ENCODE results near the gene ASPN.

ASPN gene

DNA sequence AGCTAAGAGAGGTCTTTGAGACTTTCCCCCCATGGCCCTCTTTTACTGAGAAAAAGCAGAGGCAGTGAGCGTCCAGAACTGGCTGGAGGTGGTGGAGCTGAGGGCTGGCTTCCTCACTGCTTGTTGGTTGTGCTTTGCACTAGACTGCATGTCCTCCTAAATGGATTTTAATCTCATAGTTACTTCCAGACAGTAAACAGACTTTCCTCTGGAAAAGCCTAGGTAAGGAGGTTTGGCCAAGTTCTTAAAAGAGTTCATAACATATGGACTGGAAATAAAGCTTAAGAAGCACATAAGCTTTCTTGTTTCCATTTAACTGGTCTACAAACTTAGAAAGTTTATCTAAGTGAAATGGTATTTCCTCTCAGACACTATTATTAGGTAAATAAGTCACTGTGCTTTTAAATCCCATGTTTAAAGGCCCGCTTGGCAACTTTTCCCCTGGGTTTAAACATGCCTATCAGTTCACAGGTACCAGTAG lies 2.0 kb downstream of the ASPN start:
- H3K4me3 ChIP-seq (ENCODE audit: low read depth, low read length): no peak overlapping the region
- DNase-seq (ENCODE audit: low read depth): no peak

DNA sequence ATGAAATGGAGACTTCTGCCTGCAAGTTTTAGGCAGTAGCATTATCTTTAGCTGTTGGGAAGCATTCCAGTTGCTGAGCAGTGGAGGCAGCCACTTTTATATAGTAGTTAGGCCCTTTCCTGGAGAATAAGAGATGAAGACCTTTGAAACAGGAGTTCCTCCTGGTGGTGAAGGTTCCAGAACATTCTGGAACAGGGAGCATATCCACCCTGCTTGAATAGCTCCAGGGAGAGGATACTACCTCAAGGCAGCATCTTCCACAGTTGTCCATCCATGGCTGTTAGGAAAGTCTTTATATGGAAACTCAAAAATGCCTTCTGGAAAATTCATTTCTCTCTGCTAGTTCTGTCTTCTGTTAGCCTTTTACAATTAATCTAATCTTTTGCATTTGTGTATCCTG lies 3.0 kb downstream of the ASPN start:
- DNase-seq (ENCODE audit: low read depth): no peak
- H3K4me3 ChIP-seq (ENCODE audit: low read depth, low read length): no peak overlapping the region

DNA sequence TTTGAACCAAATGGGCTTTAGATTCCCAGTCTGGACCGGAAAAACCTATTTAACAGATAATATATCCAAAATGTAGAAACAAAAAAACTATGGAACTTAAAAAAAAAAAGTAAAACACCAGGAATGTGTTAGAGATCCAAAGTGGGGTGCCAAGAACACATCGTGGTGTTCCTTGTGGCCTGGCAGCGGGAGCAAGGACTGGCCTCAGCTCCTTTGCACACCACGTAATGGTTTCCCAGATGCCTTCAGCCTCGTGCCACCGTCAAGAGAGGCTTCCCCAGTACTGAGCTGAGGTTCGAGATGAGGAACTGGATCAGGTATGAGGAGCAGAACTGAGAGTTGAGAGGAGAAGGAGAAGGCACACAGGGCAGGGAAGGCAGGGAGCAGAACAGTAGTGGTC lies 3.5 kb downstream of the ASPN start:
- DNase-seq (ENCODE audit: low read depth): no peak
- H3K4me3 ChIP-seq (ENCODE audit: low read depth, low read length): no peak overlapping the region

DNA sequence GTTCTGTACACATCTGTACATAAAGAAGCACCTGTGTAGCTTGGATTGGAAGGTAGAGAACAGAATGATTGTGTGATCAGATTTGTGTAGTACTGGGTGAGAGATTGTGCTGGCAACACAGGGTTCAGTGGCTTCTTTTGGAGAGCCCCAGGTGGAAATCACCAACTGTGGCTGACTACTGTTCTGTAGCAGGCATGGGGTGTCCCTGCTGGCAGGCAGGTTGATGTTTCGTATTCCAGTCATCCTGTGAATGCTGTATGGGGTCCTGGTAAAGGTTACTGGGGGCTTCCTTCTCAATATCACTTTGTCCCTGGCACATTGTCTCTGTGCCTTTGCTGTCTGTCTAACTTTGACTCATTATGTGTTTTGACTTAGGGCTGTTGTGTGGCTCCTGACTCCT lies 5.3 kb downstream of the ASPN start:
- no peak overlapping the region for H3K4me3 ChIP-seq (ENCODE audit: low read depth, low read length)
- DNase-seq (ENCODE audit: low read depth): no peak

DNA sequence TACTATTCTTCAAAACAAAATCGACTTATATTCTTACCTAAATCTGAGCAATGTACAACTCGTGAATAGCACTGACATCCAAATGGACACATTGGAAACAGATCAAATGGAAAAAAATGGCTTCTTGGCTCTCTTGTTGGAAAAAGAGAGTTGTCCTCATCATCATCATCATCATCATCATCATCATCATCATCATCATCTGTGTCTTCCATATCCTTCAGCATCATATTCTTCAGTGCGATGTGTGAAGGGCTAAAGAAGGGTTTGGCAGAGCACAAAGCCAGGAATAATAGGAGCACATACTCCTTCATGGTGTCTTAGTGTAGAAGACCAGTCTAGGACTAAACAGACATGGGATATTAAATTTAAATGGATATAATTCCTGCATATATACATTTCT lies 7.7 kb downstream of the ASPN start:
- no peak for DNase-seq (ENCODE audit: low read depth)
- H3K4me3 ChIP-seq (ENCODE audit: low read depth, low read length): no peak overlapping the region

DNA sequence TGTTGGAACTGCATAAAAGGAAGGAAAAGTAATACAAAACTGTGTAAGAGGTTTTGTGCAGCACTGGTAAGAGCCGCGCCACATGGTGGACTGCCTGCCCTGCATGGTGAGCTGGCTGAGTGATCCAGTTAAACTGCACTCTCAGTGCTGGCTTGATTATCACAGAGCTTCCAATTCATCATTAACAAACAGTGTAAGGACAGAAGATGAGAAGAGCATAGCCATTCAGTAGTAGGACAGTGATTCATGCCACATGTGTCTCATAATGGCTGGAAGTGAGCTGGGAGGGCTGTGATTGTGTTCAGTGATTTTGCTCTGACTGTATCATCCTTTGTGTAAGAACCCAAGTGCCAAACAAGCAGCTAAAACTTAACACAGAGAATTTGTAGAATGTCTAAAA lies 14.1 kb downstream of the ASPN start:
- no peak for DNase-seq (ENCODE audit: low read depth)

DNA sequence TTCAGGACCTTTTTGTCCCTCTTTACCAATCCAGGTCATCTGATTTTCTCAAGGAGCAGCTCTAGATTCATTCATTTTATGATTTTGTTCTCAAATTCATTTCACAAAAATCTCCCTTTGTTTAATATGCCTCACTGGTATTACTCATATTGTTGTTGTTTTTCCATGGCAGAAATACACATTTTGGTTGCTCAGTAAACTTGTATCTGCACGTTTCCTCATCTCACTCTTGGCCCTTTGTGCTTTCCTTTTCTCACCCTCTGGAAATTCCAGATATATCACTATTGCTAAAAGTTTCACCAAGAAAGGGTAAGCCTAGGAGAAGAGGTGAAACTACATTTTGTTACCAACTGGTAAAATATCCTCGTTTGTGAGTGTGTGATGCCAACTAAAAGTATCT lies 14.8 kb downstream of the ASPN start:
- no peak overlapping the region for H3K4me3 ChIP-seq (ENCODE audit: low read depth, low read length)
- DNase-seq (ENCODE audit: low read depth): no peak

More for the DNA sequence above, 14.1 kb downstream of the ASPN start:
- no peak overlapping the region for H3K4me3 ChIP-seq (ENCODE audit: low read depth, low read length)

DNA sequence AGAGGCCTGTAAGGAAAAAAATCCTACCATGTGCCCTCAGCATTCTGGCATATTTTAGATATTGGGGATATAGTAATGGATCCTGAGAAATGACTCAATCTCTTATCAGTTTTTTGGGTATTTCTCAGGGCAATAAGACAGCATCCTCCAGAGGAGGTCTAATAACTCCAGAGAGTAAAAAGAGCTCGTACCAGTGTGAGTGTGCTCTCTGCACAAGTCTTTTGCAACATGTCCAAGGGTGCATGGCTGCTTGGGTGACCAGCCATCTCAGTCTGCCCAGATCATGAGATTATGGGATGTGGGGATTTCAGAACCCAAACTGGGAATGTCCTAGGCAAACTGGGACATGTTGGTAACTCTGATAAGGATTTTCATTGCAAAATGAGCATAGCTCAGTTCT lies 15.3 kb downstream of the ASPN start:
- no peak for DNase-seq (ENCODE audit: low read depth)
- no peak overlapping the region for H3K4me3 ChIP-seq (ENCODE audit: low read depth, low read length)

DNA sequence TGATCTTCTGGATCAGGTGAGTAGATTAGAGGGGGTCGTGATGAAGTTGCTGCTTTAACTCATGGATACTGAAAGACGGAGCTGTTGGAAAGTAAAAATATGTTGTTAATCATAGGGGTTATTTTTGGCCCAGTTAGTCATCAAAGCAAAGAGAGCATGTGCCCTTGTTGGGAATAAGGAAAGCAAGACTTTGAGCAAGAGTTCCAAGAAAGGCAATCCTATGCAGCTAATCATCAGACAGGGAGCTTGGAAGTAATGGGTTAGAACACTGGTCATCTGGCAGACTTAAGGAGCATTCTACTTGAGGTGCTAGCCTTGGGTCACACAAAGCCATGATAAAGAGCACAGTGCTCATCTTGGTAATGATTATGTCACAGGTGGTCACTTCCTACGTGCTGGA lies 18.3 kb downstream of the ASPN start:
- DNase-seq (ENCODE audit: low read depth): peak; percentile 74
- H3K4me3 ChIP-seq (ENCODE audit: low read depth, low read length): no peak overlapping the region

DNA sequence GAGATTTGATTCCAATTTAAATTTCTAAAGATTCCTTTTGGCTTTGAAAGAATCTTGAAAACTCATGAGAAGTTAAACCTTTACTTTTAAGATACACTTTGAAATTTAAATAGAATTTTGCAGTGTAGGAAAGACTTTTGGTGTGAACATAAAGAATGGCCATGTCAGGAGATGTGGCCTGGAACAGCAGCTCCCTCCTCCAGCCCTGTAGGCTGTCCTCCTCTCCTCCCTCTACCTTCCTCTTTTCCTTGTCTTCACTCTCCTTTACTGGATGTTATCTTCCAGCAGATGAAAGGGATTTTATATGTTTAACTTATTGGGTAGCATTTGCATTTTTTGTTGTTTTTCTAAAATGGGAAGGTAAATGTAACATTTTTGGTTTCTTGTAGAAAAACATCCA lies 18.9 kb downstream of the ASPN start:
- H3K4me3 ChIP-seq (ENCODE audit: low read depth, low read length): no peak overlapping the region
- DNase-seq (ENCODE audit: low read depth): no peak

DNA sequence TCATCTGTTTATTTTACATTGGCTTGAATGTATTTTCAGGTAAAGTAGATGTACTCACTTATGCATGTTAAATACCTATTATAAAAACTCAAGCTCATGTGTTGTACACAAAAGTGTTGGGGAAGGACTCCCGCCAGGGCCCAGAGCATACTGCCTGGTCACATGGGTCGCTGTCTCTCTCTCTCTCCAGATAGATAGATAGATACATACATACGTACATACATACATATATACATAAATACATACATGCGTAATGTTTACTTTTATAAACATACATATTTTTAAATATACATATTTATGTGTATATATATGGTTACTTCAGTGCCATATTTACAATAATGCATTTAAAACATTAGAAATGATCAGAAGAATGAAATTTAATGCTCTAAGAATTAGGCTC lies 24.7 kb downstream of the ASPN start:
- H3K4me3 ChIP-seq (ENCODE audit: low read depth, low read length): no peak overlapping the region
- DNase-seq (ENCODE audit: low read depth): no peak

DNA sequence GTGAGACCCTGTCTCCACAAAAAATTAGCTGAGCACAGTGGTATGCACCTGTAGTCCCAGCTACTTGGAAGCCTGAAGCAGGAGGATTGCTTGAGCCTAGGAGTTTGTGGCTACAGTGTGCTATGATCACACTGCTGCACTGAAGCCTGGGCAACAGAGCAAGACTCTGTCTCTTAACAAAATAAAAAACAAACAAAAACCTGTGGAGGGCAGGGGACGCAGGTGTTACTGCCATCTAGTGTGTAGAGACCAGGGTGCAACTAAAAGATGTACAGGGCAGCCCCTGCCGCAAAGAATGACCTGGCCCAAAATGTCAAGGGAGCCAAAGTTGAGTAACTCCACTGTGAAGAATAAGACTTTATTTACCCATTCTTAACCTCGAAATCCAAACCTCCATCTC lies 27.1 kb downstream of the ASPN start:
- DNase-seq (ENCODE audit: low read depth): no peak
- H3K4me3 ChIP-seq (ENCODE audit: low read depth, low read length): no peak overlapping the region

DNA sequence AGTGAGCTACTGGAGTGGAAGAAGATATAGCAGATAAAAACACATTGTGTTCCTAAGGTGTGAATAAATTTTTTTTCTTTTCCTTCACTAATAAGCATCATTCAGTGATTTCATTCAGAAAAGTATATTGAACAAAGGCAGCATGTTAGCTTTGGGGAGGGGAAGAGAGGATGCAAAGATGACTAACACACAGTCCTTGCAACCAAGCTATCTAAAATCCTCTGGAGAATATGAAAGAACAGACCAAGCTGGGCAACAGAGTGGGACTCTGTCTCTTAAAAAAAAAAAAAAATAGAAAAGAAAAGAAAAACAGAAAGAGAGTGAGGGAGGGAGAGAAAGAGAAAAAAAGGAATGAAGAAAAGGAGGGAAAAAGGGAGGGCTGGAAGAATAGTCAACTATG lies 35.8 kb downstream of the ASPN start:
- no peak overlapping the region for H3K4me3 ChIP-seq (ENCODE audit: low read depth, low read length)
- DNase-seq (ENCODE audit: low read depth): no peak

DNA sequence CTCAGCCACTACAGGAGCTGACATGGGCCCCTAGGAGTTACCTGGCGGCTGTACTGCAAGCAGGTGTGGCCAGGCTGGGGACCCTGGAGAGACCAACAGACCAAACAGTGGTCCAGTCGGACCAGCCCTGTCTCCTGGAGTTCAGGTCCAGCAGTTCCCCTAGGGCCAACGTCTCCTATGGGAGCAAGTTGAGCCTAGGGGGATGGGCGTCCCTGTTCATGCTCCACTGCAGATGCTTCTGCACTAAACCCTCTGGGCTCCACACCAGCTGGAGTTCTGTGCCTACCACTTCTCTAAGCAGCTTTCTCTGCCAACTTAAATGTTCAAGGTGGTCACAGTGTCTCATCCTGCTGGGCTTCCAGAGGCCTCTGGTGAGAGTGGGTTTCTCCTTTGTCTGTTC lies 37.5 kb downstream of the ASPN start:
- no peak overlapping the region for H3K4me3 ChIP-seq (ENCODE audit: low read depth, low read length)
- DNase-seq (ENCODE audit: low read depth): no peak

DNA sequence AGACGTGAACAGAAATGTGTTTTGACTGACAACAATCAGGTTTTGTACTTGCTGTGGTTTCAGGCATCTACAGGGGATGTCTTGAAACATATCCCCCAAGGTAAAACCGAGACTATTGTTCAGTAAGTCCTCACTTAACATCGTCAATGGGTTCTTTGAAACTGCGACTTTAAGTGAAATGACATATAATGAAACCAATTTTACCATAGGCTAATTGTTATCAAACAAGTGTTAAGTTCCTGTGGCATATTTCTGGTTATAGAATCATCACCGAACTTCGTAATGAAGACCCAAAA lies 41.6 kb downstream of the ASPN start:
- H3K4me3 ChIP-seq (ENCODE audit: low read depth, low read length): no peak overlapping the region
- DNase-seq (ENCODE audit: low read depth): no peak

DNA sequence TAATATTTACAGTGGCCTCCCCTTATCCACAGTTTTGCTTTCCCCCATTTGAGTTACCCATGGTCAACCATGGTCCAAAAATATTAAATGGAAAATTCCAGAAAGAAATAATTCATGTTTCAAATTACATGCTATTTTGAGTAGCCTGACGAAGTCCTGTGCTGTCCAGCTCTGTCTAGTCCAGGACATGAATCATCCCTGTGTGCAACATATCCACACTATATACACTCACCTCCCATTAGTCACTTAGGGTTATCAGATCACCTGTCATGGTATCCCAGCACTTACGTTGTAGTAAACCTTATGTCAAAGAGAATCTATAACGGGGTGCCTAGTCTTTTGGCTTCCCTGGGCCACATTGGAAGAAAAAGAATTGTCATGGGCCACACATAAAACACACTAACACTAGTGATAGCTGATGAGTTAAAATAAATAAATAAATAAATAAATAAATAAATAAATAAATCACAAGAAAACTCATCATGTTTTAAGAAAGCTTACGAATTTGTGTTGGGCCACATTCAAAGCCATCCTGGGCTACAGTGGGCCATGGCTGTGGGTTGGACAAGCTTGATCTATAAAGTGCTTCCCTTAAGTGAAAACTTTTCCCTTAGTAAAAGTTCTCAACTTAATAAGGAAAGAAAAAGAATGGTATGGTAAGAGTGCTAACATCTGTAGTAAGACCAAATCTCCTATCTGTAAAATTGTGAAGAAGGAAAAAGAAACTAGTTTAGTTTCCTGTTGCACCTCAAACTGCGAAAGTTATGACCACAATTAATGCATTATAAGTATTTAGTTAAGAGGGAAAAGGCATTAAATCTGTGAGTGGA lies 42.2 kb downstream of the ASPN start:
- peak; percentile 46 for DNase-seq (ENCODE audit: low read depth)
- no peak overlapping the region for H3K4me3 ChIP-seq (ENCODE audit: low read depth, low read length)

DNA sequence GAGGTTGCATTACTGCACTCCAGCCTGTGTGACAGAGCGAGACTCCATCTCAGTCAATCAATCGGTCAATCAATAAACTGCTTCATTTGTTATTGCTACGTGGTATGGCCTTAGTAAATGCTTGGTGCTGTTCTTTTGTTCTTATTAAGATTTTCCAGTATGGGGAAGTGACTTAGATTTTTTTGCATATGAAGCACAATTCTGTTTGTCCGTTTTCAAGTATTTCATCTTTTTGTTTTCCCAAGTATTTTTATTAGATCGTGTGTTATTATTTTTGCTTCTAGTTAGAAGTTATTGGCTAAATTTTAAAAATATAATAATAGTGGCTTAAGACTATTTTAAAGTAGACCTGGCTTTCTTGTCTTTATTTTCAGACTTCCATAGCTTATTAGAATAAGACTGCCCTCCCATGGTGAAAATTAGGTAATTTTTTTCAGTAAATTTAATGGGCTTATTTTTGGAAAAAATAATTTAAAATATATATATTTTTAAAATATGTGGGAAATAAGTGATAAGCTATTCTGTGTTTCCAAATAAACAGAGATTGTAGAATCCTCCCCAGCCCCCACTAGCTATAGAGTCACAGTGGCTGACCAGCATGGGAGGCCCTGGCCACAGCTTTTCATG lies 43.3 kb downstream of the ASPN start:
- H3K4me3 ChIP-seq (ENCODE audit: low read depth, low read length): no peak overlapping the region
- DNase-seq (ENCODE audit: low read depth): no peak

DNA sequence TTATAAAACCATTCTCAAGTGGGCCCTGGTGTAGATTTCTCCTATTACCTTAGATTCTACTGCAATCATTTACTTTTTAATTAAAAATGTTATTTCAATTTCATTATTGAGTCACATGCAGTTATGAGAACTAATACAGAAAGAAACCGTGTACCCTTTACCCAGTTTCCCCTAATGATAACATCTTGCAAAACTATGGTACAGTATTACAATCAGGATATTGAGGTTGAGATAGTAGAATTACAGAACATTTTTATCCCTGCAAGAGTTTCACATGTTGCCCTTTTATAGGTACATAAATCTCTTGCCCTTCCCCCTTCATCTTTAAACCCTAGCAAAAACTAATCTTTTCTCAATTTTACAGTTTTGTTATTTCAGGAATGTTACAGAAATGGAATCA lies 47.0 kb downstream of the ASPN start:
- DNase-seq (ENCODE audit: low read depth): no peak
- no peak overlapping the region for H3K4me3 ChIP-seq (ENCODE audit: low read depth, low read length)

DNA sequence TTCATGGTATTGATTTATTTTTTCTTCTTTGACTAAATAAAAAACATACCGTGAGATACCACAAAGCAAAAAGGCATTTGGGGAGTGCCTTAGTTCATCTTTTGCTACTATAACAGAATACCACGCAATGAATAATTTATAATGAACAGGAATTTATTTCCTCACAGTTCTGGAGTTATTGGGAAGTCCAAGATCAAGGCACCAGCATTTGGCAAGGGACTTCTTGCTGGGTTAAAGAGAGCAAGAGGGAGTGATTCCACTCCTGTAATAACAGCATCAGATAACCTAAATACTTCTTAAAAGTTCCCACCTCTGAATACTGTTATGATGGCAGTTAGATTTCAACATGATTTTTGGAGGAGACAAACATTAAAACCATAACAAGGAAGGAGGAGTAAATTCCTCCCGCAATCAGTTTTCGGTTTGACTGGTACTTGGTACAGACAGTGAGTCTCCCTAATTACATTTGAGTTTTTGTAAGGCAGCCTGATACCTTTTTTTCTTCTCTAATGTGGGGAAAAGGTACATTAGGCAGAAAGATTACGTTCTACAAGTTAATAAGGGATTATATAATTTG lies 49.2 kb downstream of the ASPN start:
- no peak for DNase-seq (ENCODE audit: low read depth)

DNA sequence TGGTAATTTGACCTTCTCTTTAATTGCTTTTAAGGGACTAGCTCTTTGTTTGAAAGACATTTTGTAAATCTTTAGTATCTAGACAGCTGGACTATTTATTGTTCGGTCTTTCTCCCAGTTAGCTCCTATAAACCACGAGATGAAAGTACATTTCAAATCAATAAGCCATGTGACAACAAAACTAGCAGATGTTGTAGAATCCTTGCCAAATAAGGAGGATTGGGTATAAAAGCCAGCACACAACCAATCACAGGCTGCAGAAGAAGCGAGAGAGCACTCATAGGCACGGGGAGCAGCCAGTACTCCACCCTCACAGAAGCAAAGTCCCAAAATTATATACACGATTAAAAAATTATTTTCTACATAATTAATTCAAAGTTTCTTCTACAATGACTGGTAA lies 50.0 kb downstream of the ASPN start:
- no peak overlapping the region for H3K4me3 ChIP-seq (ENCODE audit: low read depth, low read length)
- no peak for DNase-seq (ENCODE audit: low read depth)

More for the DNA sequence above, 49.2 kb downstream of the ASPN start:
- H3K4me3 ChIP-seq (ENCODE audit: low read depth, low read length): no peak overlapping the region

DNA sequence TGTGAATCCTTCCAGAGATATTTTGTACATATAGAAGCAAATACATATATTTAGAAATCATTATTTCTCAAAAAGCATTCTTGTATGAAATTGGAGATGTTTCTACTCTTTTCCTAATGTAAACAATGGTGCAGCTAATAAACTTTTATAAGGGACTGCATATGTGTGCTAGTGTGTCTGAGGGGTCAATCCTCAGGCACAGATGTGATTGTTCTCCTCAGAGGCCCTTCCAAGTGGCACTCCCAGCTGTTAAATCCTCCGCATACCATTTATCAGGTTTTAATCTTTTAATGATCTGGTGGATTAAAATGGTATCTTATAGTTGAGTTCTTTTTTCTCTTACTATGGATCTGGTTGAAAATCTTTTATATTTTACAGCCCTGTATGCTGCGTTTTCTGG lies 52.5 kb downstream of the ASPN start:
- no peak overlapping the region for H3K4me3 ChIP-seq (ENCODE audit: low read depth, low read length)
- DNase-seq (ENCODE audit: low read depth): no peak

Measured in skeletal muscle cell (primary cell).